HG03520 (cell line): ENCODE measurements around the gene GPR15LG.
"Not testable (repeated sequence)": the region's sequence is repeated elsewhere in the genome, so short reads cannot be mapped to it uniquely, and the experiment has no call there.

Source experiments
- ATAC-seq: cut with Tn5 transposase; IDR thresholded peaks from one replicate; pipeline ENCODE4 v1.9.1; 2021; ENCODE audit warnings: mild to moderate bottlenecking, moderate library complexity; ENCODE audit not compliant: unreplicated experiment

The GPR15LG gene

GRCh38 chr10:84173501-84173929 lies at the start of gene GPR15LG:
Gene GPR15LG (plus strand): TSS chr10:84173801. CDS start chr10:84173852, 51 bp downstream.
- no peak for ATAC-seq

- not testable (repeated sequence) for ATAC-seq
These were observed 47.5 kb upstream of the GPR15LG start for GRCh38 chr10:84125910-84126784.

GRCh38 chr10:84126785-84127167 lies 46.8 kb upstream of the GPR15LG start:
- no peak for ATAC-seq

GRCh38 chr10:84135836-84136235 lies 37.8 kb upstream of the GPR15LG start:
- no peak for ATAC-seq

- no peak for ATAC-seq
These were observed 35.8 kb upstream of the GPR15LG start for GRCh38 chr10:84137811-84138210.

GRCh38 chr10:84138478-84139125 lies 35.0 kb upstream of the GPR15LG start:
- no peak for ATAC-seq

- ATAC-seq, result peak; percentile 98
These were observed 34.2 kb upstream of the GPR15LG start, which contains the start of gene GHITM for GRCh38 chr10:84139126-84140035. Gene GHITM (plus strand): TSS chr10:84139509. CDS start chr10:84141501, 1,992 bp downstream.

- ATAC-seq, result peak; percentile 2
These were observed 33.6 kb upstream of the GPR15LG start for GRCh38 chr10:84140036-84140379.

- no peak for ATAC-seq
These were observed 26.3 kb upstream of the GPR15LG start for GRCh38 chr10:84147347-84147746.

GRCh38 chr10:84148006-84148597 lies 25.5 kb upstream of the GPR15LG start:
- ATAC-seq, result peak; percentile 62

- no peak for ATAC-seq
These were observed 23.7 kb upstream of the GPR15LG start for GRCh38 chr10:84149854-84150253.

- no peak for ATAC-seq
These were observed 20.8 kb upstream of the GPR15LG start for GRCh38 chr10:84152769-84153168.

GRCh38 chr10:84155521-84155920 lies 18.1 kb upstream of the GPR15LG start:
- no peak for ATAC-seq

GRCh38 chr10:84156009-84156408 lies 17.6 kb upstream of the GPR15LG start:
- no peak for ATAC-seq

GRCh38 chr10:84156768-84157167 lies 16.8 kb upstream of the GPR15LG start:
- ATAC-seq, result peak; percentile 75

- ATAC-seq, result no peak
These were observed 15.5 kb upstream of the GPR15LG start for GRCh38 chr10:84158061-84158460.

GRCh38 chr10:84158550-84158949 lies 15.1 kb upstream of the GPR15LG start:
- ATAC-seq, result no peak

- ATAC-seq, result no peak
These were observed 14.4 kb upstream of the GPR15LG start for GRCh38 chr10:84159076-84159685.

GRCh38 chr10:84160663-84161362 lies 12.8 kb upstream of the GPR15LG start:
- no peak for ATAC-seq

- no peak for ATAC-seq
These were observed 9.6 kb upstream of the GPR15LG start for GRCh38 chr10:84163996-84164395.
